SK-N-SH treated with all-trans-retinoic acid at 6 μM for 48 hours (cell line): ENCODE results near the gene MINDY2.

Source experiments
- GLIS3 ChIP-seq: fragments of 250-450 bp; sonication (Bioruptor Pico); IDR thresholded peaks from 2 replicates; pipeline ENCODE4 v1.5.0; 2020; ENCODE audit warnings: mild to moderate bottlenecking, moderate library complexity
- SNAI2 ChIP-seq: fragments of 250-450 bp; sonication (Bioruptor Pico); IDR thresholded peaks from 2 replicates; pipeline ENCODE4 v1.5.0; 2020; ENCODE audit warnings: mild to moderate bottlenecking, moderate library complexity
- ZC3H10 ChIP-seq: fragments of 250-450 bp; sonication (Bioruptor Pico); IDR thresholded peaks from 2 replicates; pipeline ENCODE4 v1.5.1; 2021; ENCODE audit warnings: mild to moderate bottlenecking, moderate library complexity
- ZNF565 ChIP-seq: fragments of 450-650 bp; formaldehyde crosslinking; conservative IDR thresholded peaks from 2 replicates; pipeline ENCODE4 v1.5.0; 2020; ENCODE audit warnings: low read depth, mild to moderate bottlenecking, moderate library complexity
- TF ChIP-seq, protein P1 (sequence below): fragments of 250-450 bp; sonication (Bioruptor Pico); IDR thresholded peaks from 2 replicates; pipeline ENCODE4 v1.8.0; 2020; ENCODE audit warnings: mild to moderate bottlenecking, moderate library complexity, borderline replicate concordance

DNA sequence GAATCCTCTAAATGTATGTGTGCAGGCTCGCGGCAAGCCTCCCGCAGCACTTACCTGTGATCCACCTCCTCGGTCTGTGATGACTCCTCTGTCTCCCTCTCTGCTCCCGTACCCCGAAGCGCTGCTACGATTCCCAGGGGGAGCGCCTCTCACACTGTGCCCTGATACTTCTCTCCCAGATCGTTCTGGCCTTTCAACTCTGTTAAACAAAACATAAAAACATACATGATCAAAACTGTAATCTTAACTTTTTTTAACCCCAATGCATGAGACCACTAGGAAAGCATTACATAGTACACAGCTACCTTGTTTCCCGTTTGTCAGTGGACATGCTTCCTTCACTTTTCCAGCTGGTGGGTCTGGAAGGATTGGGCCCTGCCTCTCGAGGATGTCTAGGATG is 115.8 kb downstream of the MINDY2 start:
- TF ChIP-seq, protein P1, sequence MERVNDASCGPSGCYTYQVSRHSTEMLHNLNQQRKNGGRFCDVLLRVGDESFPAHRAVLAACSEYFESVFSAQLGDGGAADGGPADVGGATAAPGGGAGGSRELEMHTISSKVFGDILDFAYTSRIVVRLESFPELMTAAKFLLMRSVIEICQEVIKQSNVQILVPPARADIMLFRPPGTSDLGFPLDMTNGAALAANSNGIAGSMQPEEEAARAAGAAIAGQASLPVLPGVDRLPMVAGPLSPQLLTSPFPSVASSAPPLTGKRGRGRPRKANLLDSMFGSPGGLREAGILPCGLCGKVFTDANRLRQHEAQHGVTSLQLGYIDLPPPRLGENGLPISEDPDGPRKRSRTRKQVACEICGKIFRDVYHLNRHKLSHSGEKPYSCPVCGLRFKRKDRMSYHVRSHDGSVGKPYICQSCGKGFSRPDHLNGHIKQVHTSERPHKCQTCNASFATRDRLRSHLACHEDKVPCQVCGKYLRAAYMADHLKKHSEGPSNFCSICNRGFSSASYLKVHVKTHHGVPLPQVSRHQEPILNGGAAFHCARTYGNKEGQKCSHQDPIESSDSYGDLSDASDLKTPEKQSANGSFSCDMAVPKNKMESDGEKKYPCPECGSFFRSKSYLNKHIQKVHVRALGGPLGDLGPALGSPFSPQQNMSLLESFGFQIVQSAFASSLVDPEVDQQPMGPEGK (CRISPR knock-in tag): no peak
- TF ChIP-seq ZC3H10 (CRISPR knock-in tag): no peak
- TF ChIP-seq ZNF565: no peak
- no peak for TF ChIP-seq GLIS3 (CRISPR knock-in tag)
- TF ChIP-seq SNAI2 (CRISPR knock-in tag): no peak
